GM10266 (cell line): ENCODE measurements around the gene MSL2.

Source experiments
- DNase-seq: peaks from one replicate; pipeline ENCODE4 v3.0.0; 2012; ENCODE audit errors: extremely low spot score
- TF ChIP-seq, protein P1 (sequence below): IDR thresholded peaks from 2 replicates; pipeline ENCODE4 v1.5.1; 2012; ENCODE audit warnings: mild to moderate bottlenecking, low read depth; ENCODE audit not compliant: control insufficient read depth, insufficient read depth; ENCODE audit errors: missing control alignments

Gene MSL2, protein sequence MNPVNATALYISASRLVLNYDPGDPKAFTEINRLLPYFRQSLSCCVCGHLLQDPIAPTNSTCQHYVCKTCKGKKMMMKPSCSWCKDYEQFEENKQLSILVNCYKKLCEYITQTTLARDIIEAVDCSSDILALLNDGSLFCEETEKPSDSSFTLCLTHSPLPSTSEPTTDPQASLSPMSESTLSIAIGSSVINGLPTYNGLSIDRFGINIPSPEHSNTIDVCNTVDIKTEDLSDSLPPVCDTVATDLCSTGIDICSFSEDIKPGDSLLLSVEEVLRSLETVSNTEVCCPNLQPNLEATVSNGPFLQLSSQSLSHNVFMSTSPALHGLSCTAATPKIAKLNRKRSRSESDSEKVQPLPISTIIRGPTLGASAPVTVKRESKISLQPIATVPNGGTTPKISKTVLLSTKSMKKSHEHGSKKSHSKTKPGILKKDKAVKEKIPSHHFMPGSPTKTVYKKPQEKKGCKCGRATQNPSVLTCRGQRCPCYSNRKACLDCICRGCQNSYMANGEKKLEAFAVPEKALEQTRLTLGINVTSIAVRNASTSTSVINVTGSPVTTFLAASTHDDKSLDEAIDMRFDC

DNA sequence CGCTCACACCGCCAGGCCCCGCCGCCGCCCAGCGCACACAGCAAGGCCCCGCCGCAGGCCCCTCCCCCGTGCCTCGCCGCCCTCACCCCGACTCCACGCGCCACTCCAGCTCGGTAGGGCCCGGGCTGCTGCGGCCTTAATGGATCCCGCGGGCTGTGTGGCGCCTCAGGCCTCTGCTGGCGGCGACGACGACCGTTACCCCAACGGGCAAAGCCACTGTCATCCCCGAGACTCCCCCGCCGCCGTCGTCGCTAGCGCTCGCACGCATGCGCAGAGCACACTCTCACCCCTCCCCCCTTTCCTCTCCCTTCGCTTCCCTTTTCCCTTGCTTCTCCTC lies at the start of gene MSL2:
Gene MSL2 (minus strand): TSS at position 272 of the 337 bp plus-strand sequence. CDS start 1,222 bp downstream, outside the sequence.
- DNase-seq: no peak
- TF ChIP-seq, protein P1, sequence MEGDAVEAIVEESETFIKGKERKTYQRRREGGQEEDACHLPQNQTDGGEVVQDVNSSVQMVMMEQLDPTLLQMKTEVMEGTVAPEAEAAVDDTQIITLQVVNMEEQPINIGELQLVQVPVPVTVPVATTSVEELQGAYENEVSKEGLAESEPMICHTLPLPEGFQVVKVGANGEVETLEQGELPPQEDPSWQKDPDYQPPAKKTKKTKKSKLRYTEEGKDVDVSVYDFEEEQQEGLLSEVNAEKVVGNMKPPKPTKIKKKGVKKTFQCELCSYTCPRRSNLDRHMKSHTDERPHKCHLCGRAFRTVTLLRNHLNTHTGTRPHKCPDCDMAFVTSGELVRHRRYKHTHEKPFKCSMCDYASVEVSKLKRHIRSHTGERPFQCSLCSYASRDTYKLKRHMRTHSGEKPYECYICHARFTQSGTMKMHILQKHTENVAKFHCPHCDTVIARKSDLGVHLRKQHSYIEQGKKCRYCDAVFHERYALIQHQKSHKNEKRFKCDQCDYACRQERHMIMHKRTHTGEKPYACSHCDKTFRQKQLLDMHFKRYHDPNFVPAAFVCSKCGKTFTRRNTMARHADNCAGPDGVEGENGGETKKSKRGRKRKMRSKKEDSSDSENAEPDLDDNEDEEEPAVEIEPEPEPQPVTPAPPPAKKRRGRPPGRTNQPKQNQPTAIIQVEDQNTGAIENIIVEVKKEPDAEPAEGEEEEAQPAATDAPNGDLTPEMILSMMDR: no peak

DNA sequence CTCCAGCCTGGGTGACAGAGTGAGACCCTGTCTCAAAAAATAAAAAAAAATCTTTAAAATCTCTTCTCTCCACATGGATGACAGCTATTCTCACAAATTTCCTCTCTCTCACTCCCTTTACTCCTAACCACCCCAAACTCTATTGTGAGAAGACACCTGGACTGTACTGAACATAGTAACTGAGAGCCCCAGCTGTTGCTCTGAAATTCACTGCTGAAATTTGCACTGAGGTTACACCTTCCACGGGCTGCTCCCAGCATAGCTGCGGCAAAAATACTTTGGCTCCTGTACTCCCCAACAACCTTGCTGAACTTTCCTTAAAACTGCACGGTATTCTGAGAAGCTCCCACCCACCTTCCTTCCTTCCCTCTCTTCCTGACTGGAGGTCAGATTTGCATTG lies 49.6 kb upstream of the MSL2 start:
- TF ChIP-seq, protein P1: no peak
- no peak for DNase-seq

DNA sequence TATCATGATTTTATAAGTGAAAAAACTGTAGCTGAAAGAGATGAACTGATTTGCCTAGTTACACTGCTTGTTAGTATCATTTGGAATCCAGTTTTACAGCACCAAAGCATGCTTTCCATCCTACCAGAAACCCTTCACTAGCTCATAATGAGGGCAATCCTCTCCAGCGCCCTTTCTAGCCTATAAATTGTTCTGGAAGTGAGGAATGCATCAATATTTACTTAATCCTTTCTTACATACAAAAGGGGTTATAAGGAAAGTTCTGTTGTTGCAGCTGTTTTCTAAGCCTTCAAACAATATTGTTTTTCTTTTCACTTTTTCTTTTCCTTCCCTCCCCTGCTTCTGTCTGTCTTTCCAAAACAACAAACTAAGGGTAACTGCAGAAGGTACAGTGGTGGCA lies 43.0 kb upstream of the MSL2 start:
- TF ChIP-seq, protein P1: no peak
- no peak for DNase-seq

DNA sequence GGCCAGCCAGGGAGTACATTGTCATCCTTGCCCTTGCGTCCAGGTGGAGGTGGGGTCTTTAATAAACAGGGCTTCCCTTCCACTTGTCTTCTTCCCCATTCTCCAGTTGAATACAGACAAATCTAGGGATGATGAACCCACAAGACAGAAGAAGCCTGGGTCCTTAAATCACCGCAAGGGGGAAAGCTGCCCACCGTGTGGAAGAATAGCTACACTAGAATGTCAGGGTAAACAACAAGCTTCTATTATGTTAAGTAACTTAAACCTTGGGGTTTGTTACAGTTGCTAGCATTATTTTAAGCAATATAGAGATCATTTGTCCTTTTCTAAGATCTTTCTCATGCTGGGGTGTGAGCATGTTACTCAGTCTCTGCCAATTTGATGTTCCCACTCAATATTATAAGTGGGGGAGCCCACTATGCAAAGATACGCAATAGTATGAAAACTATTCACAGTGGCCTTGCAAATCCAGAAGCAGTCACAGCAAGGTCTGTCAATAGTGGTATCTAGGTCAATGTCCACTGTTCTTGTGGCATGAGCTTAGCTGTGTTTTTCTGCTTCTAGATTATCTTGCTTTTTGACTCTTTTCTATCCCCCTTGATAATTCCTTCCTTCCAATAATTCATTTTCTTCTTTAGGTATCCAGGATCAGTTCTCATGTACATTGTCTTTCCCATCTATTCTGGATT lies 42.0 kb upstream of the MSL2 start:
- TF ChIP-seq, protein P1: no peak
- DNase-seq: no peak

DNA sequence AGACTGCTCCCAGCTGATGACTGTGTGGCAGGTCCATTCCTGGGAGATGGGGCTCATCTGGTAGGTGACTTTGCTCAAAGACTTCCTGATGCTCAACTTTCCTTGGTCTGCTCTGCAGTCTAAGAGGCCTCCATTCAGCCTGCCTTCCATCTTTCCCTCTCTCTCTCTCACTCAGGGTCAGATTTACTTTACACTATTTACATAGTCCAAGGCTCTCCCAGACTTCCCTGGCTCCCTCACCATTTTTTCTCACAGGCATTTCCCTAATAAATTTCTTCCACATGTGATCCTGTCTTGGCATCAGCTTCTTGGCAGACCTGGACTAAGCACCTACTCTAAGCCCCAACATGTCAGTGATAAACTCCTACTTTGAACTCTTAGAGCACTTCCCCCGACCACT lies 41.0 kb upstream of the MSL2 start:
- DNase-seq: no peak
- TF ChIP-seq, protein P1: no peak

DNA sequence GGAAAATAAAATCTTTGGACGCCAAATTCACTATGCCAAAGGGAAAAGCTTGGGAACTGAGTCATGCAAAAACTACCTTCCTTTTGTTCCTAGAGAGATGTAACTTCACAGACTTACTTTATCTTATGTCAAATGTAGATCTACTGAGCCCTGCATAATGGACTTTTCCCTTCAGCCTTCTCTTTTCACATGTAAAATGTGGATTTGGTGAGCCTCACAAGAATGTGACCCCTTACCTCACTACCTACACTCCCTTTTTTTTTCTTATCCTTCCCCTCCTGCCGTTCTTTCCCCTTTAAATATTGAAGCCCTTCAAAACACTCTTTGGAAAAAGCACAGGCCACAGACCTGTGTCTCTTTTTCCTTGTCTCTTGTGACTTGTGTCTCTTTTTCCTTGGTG lies 40.0 kb upstream of the MSL2 start:
- DNase-seq: no peak
- TF ChIP-seq, protein P1: no peak

DNA sequence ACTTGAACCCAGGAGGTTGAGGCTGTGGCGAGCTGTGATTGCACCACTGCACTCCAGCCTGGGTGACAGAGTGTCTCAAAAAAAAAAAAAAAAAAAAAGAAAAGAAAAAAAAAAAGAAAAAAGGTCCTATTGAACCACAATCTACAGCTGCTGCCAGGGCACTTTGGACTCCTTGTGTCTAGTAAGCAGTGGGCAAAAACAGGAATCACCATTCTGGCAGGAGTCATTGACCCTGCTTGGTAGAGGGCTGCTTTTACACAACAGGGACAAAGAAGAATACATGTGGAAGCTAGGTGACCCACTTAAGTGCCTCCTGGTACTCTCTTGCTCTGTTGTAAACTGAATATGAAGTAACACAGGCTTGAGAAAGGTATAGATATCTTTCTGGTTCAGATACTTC lies 39.4 kb upstream of the MSL2 start:
- no peak for DNase-seq
- TF ChIP-seq, protein P1: no peak
